SK-N-SH (cell line): Measurements from ENCODE around the gene INAFM2. TPM values are rescaled to one million over a fixed set of nuclear protein-coding genes. Genes with fewer than 3 reads are reported as not detected.

Experiments used
- CTCF ChIA-PET: fragments of 300-600, 350-600 bp; formaldehyde crosslinking; extraction: SDS; loops from one replicate; lab custom pipeline; 2021; lab: Yijun Ruan, JAX
- POLR2A ChIA-PET: fragments of 350-600 bp; sonication (Branson Sonifier 250); formaldehyde crosslinking; extraction: SDS; loops from one replicate; lab custom pipeline; 2020; ENCODE audit warnings: antibody characterized with exemption, inconsistent platforms; lab: Yijun Ruan, JAX
- DNase-seq: peaks from one replicate; pipeline ENCODE4 v3.0.0; 2012
- H2AFZ ChIP-seq: fragments of 200-600 bp; sonication (generic); 2 replicates; pipeline ENCODE4 v1.8.1; 2016; ENCODE audit warnings: antibody characterized with exemption, mild to moderate bottlenecking, low read depth
- H3F3A ChIP-seq: fragments of 200-600 bp; sonication (generic); replicated peaks from 2 replicates; pipeline ENCODE3; 2016; ENCODE audit warnings: antibody characterized with exemption, mild to moderate bottlenecking; ENCODE audit not compliant: insufficient read depth
- H3K27ac ChIP-seq, 2 experiments: fragments of 200-500 bp in 1 of 2; fragments of 200-600 bp in 1 of 2; sonication (Bioruptor generic) in 1 of 2; sonication (generic), shearing (Covaris generic) in 1 of 2; 2 replicates each; pipeline versions ENCODE4 v1.5.1 to v1.6.1; 2014 to 2016; ENCODE audit warnings: low read depth in 2 of 2, inconsistent platforms in 1 of 2, low read length in 1 of 2, mild to moderate bottlenecking in 1 of 2, mixed read lengths in 1 of 2
- H3K27me3 ChIP-seq: fragments of 200-600 bp; sonication (generic), shearing (Covaris generic); 2 replicates; pipeline ENCODE4 v1.6.1; 2016; ENCODE audit warnings: mixed run types; ENCODE audit not compliant: insufficient read depth
- H3K36me3 ChIP-seq, 2 experiments: fragments of 200-500 bp in 1 of 2; fragments of 200-600 bp in 1 of 2; sonication (Bioruptor generic) in 1 of 2; sonication (generic) in 1 of 2; replicated peaks in 1 of 2; 2 replicates each; pipeline versions ENCODE3 to v1.5.1; 2014 to 2016; ENCODE audit warnings: low read length in 1 of 2, mild to moderate bottlenecking in 1 of 2; ENCODE audit not compliant: insufficient read depth in 2 of 2, control insufficient read depth in 1 of 2
- H3K4me1 ChIP-seq, 2 experiments: fragments of 200-500 bp in 1 of 2; fragments of 200-600 bp in 1 of 2; sonication (Bioruptor generic) in 1 of 2; sonication (generic), shearing (Covaris generic) in 1 of 2; 2 replicates each; pipeline versions ENCODE4 v1.5.1 to v1.6.1; 2014 to 2016; ENCODE audit warnings: low read depth in 1 of 2, low read length in 1 of 2, mixed run types in 1 of 2; ENCODE audit not compliant: insufficient read depth in 2 of 2, control insufficient read depth in 1 of 2
- H3K4me2 ChIP-seq: fragments of 200-600 bp; sonication (generic), shearing (Covaris generic); 2 replicates; pipeline ENCODE4 v1.6.1; 2017; ENCODE audit warnings: mixed run types
- H3K4me3 ChIP-seq, 2 experiments: fragments of 200-500 bp in 1 of 2; fragments of 200-600 bp in 1 of 2; sonication (Bioruptor generic) in 1 of 2; sonication (generic), shearing (Covaris generic) in 1 of 2; 2 replicates each; pipeline versions ENCODE4 v1.5.1 to v1.8.1; 2014 to 2016; ENCODE audit warnings: low read depth in 2 of 2, inconsistent platforms in 1 of 2, low read length in 1 of 2, mild to moderate bottlenecking in 1 of 2, mixed read lengths in 1 of 2, moderate library complexity in 1 of 2
- H3K79me2 ChIP-seq: fragments of 200-600 bp; sonication (generic); 2 replicates; pipeline ENCODE4 v1.8.1; 2017; ENCODE audit warnings: mild to moderate bottlenecking; ENCODE audit not compliant: insufficient read depth
- H3K9ac ChIP-seq: fragments of 200-600 bp; sonication (generic); 2 replicates; pipeline ENCODE4 v1.6.1; 2017; ENCODE audit warnings: mixed run types
- H3K9me2 ChIP-seq: fragments of 200-600 bp; sonication (generic); 2 replicates; pipeline ENCODE4 v1.6.1; 2017; ENCODE audit warnings: mixed run types
- H3K9me3 ChIP-seq: fragments of 200-600 bp; sonication (generic); 2 replicates; pipeline ENCODE4 v1.6.1; 2017; ENCODE audit warnings: mixed run types, mild to moderate bottlenecking, moderate library complexity
- H4K20me1 ChIP-seq: fragments of 200-600 bp; sonication (generic); 2 replicates; pipeline ENCODE4 v1.6.1; 2017; ENCODE audit warnings: mild to moderate bottlenecking, mixed run types; ENCODE audit not compliant: insufficient read depth
- CHD2 ChIP-seq: fragments of 150-350 bp; IDR thresholded peaks from 2 replicates; pipeline ENCODE4 v1.6.1; 2018; ENCODE audit warnings: low read length; ENCODE audit not compliant: partially characterized antibody
- FOXM1 ChIP-seq: IDR thresholded peaks from 2 replicates; pipeline ENCODE4 v1.4.0; 2012; ENCODE audit warnings: low read depth, mild to moderate bottlenecking
- MEF2A ChIP-seq: IDR thresholded peaks from 2 replicates; pipeline ENCODE4 v1.4.0; 2012; ENCODE audit warnings: low read depth, borderline replicate concordance
- MXI1 ChIP-seq: IDR thresholded peaks from 2 replicates; pipeline ENCODE4 v1.6.1; 2012; ENCODE audit warnings: mild to moderate bottlenecking, low read depth, low read length, improper control_type of control experiment
- RXRA ChIP-seq: IDR thresholded peaks from 2 replicates; pipeline ENCODE4 v1.4.0; 2012; ENCODE audit warnings: low read depth, mild to moderate bottlenecking, borderline replicate concordance
- SIN3A ChIP-seq: IDR thresholded peaks from 2 replicates; pipeline ENCODE4 v1.6.1; 2012; ENCODE audit warnings: low read depth, mild to moderate bottlenecking, low read length, moderate library complexity, borderline replicate concordance
- SMC3 ChIP-seq: IDR thresholded peaks from 2 replicates; pipeline ENCODE4 v1.6.1; 2012; ENCODE audit warnings: low read depth, low read length, improper control_type of control experiment
- TAF1 ChIP-seq: IDR thresholded peaks from 2 replicates; pipeline ENCODE4 v1.6.1; 2012; ENCODE audit warnings: low read depth, mild to moderate bottlenecking, low read length, moderate library complexity, borderline replicate concordance
- WGBS: methylation state at CpG from one replicate; pipeline ENCODE4 v1.1.6; 2017; ENCODE audit warnings: low lambda C conversion rate; 5-methylcytosine and 5-hydroxymethylcytosine counted together
- polyA plus RNA-seq, 3 experiments: library from polyadenylated mRNA; depleted of rRNA; stranded (reverse); fragments of >200 nt; gene quantifications; 2 replicates each; pipeline ENCODE4 v1.2.3, GENCODE V29; 2012
- TF ChIP-seq, protein P1 (sequence below): IDR thresholded peaks from 2 replicates; pipeline ENCODE4 v1.4.0; 2012; ENCODE audit warnings: low read depth, borderline replicate concordance
- TF ChIP-seq, protein P2 (sequence below): fragments of 150-350 bp; IDR thresholded peaks from 2 replicates; pipeline ENCODE4 v1.6.1; 2017; ENCODE audit warnings: antibody characterized with exemption, low read length, low read depth, borderline replicate concordance
- TF ChIP-seq, protein P3 (sequence below): IDR thresholded peaks from 2 replicates; pipeline ENCODE4 v1.4.0; 2012; ENCODE audit warnings: low read depth, borderline replicate concordance
- TF ChIP-seq, protein P4 (sequence below): IDR thresholded peaks from 2 replicates; pipeline ENCODE4; 2012
- TF ChIP-seq, protein P5 (sequence below): fragments of 200-600 bp; sonication (generic); IDR thresholded peaks from 2 replicates; pipeline ENCODE4 v1.6.1; 2017; ENCODE audit warnings: antibody characterized with exemption, mild to moderate bottlenecking, moderate library complexity

INAFM2 gene
- polyA plus RNA-seq, 1 of the 3 experiments (the other 2 are of a cell fraction): 7.8 TPM

DNA sequence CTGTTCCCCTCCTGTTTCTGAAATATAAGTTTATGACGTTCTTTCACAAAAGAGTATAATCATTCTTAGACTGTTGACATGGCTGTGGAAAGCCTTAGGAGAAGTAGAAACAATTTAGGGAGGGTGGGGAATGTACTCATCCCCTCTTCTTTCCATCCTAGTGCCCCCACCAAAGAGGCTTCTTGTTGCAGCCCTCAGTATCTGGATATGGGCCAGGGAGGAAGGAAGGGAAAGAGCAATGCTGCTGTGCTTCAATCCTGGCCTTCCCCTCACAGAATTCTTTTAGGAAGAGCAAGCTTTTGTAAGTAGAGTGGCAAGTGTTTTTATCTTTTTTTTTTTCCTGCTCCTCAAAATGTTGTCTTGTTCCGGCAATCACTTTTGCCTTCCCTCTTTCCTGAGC is 1.7 kb downstream of the INAFM2 start:
- Histone ChIP-seq H3F3A (peaks cover 10% of the 10 kb centered on the region), H3K9me3 (no peaks in the 10 kb centered on the region), H3K27ac (no peak overlapping the region), H3K9ac (peak overlapping the region; percentile 72; the same call in 1 of the 2 replicates)
- CTCF ChIA-PET: interaction anchor here (1.1 to 70.6 kb wide), 7 partner anchors 11 to 108 kb away, joined by 3 to 2194 read pairs (median 10); partner anchors contain the start of genes ANKRD63, CCDC9B, DISP2 and INAFM2
- POLR2A ChIA-PET: interaction anchor here (0.6 to 2.6 kb wide), 2 partner anchors 15 to 24 kb away, joined by 4 to 10 read pairs; partner anchors contain the start of gene CCDC9B
- no peak for DNase-seq
- TF ChIP-seq, protein P1, sequence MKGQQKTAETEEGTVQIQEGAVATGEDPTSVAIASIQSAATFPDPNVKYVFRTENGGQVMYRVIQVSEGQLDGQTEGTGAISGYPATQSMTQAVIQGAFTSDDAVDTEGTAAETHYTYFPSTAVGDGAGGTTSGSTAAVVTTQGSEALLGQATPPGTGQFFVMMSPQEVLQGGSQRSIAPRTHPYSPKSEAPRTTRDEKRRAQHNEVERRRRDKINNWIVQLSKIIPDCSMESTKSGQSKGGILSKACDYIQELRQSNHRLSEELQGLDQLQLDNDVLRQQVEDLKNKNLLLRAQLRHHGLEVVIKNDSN: no peak
- TF ChIP-seq MXI1 (no peak), CHD2 (no peak), SMC3 (no peak), MEF2A (no peak), RXRA (no peak), SIN3A (no peak), TAF1 (no peak), FOXM1 (no peak)
- TF ChIP-seq, protein P2, sequence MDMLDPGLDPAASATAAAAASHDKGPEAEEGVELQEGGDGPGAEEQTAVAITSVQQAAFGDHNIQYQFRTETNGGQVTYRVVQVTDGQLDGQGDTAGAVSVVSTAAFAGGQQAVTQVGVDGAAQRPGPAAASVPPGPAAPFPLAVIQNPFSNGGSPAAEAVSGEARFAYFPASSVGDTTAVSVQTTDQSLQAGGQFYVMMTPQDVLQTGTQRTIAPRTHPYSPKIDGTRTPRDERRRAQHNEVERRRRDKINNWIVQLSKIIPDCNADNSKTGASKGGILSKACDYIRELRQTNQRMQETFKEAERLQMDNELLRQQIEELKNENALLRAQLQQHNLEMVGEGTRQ: no peak
- TF ChIP-seq, protein P3, sequence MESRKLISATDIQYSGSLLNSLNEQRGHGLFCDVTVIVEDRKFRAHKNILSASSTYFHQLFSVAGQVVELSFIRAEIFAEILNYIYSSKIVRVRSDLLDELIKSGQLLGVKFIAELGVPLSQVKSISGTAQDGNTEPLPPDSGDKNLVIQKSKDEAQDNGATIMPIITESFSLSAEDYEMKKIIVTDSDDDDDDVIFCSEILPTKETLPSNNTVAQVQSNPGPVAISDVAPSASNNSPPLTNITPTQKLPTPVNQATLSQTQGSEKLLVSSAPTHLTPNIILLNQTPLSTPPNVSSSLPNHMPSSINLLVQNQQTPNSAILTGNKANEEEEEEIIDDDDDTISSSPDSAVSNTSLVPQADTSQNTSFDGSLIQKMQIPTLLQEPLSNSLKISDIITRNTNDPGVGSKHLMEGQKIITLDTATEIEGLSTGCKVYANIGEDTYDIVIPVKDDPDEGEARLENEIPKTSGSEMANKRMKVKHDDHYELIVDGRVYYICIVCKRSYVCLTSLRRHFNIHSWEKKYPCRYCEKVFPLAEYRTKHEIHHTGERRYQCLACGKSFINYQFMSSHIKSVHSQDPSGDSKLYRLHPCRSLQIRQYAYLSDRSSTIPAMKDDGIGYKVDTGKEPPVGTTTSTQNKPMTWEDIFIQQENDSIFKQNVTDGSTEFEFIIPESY: no peak
- TF ChIP-seq, protein P4, sequence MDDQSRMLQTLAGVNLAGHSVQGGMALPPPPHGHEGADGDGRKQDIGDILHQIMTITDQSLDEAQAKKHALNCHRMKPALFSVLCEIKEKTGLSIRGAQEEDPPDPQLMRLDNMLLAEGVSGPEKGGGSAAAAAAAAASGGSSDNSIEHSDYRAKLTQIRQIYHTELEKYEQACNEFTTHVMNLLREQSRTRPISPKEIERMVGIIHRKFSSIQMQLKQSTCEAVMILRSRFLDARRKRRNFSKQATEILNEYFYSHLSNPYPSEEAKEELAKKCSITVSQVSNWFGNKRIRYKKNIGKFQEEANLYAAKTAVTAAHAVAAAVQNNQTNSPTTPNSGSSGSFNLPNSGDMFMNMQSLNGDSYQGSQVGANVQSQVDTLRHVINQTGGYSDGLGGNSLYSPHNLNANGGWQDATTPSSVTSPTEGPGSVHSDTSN: no peak
- TF ChIP-seq, protein P5, sequence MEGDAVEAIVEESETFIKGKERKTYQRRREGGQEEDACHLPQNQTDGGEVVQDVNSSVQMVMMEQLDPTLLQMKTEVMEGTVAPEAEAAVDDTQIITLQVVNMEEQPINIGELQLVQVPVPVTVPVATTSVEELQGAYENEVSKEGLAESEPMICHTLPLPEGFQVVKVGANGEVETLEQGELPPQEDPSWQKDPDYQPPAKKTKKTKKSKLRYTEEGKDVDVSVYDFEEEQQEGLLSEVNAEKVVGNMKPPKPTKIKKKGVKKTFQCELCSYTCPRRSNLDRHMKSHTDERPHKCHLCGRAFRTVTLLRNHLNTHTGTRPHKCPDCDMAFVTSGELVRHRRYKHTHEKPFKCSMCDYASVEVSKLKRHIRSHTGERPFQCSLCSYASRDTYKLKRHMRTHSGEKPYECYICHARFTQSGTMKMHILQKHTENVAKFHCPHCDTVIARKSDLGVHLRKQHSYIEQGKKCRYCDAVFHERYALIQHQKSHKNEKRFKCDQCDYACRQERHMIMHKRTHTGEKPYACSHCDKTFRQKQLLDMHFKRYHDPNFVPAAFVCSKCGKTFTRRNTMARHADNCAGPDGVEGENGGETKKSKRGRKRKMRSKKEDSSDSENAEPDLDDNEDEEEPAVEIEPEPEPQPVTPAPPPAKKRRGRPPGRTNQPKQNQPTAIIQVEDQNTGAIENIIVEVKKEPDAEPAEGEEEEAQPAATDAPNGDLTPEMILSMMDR: no peak
- TF ChIP-seq, all 33 proteins: peak for 0
- no peak overlapping the region for H2AFZ ChIP-seq
- WGBS: 95% methylated on average over 2 of the region's 2 CpGs
- peak overlapping the region; percentile 70 to 73; a peak in 3 of 4 replicates for H3K4me3 ChIP-seq
- H4K20me1 ChIP-seq: no peaks in the 10 kb centered on the region
- H3K27me3 ChIP-seq: no peaks in the 10 kb centered on the region
- H3K4me2 ChIP-seq: peak overlapping the region; percentile 94
- H3K79me2 ChIP-seq: peaks cover 15% of the 10 kb centered on the region; the same call in 1 of the 2 replicates
- H3K9me2 ChIP-seq: no peaks in the 10 kb centered on the region
- H3K4me1 ChIP-seq: peaks cover 21 to 23% of the 10 kb centered on the region in 2 experiments
- peaks cover 0 to 4% of the 10 kb centered on the region in 2 experiments for H3K36me3 ChIP-seq
